ENCODE data around the gene IQCM. TPM values are rescaled to one million over a fixed set of nuclear protein-coding genes. Genes with fewer than 3 reads are reported as not detected.

IQCM gene
- polyA plus RNA-seq, 4 donors: 0.21 TPM; not detected in 3

GRCh38 chr4:149781150-149781549 is 34.5 kb downstream of the IQCM start:
- DNase-seq (ENCODE audit: low read depth in 4 of 4, low spot score in 3 of 4): no peak

- DNase-seq (ENCODE audit: low read depth in 4 of 4, low spot score in 3 of 4): no peak
Observed at GRCh38 chr4:149768477-149768876, 47.2 kb downstream of the IQCM start.

- no peak for DNase-seq (ENCODE audit: low read depth in 4 of 4, low spot score in 3 of 4)
Observed at GRCh38 chr4:149766135-149766534, 49.5 kb downstream of the IQCM start.

GRCh38 chr4:149765630-149766029 is 50.0 kb downstream of the IQCM start:
- no peak for DNase-seq (ENCODE audit: low read depth in 4 of 4, low spot score in 3 of 4)

GRCh38 chr4:149755969-149756368 is 59.7 kb downstream of the IQCM start:
- DNase-seq (ENCODE audit: low read depth in 4 of 4, low spot score in 3 of 4): no peak

- DNase-seq (ENCODE audit: low read depth in 4 of 4, low spot score in 3 of 4): no peak
Observed at GRCh38 chr4:149754526-149754925, 61.1 kb downstream of the IQCM start.

- DNase-seq (ENCODE audit: low read depth in 4 of 4, low spot score in 3 of 4): no peak
Observed at GRCh38 chr4:149752729-149753128, 62.9 kb downstream of the IQCM start.

- DNase-seq (ENCODE audit: low read depth in 4 of 4, low spot score in 3 of 4): no peak
Observed at GRCh38 chr4:149751174-149751573, 64.5 kb downstream of the IQCM start.

- DNase-seq (ENCODE audit: low read depth in 4 of 4, low spot score in 3 of 4): no peak
Observed at GRCh38 chr4:149749784-149750183, 65.9 kb downstream of the IQCM start.

- no peak for DNase-seq (ENCODE audit: low read depth in 4 of 4, low spot score in 3 of 4)
Observed at GRCh38 chr4:149747646-149748045, 68.0 kb downstream of the IQCM start.

GRCh38 chr4:149746276-149746675 is 69.4 kb downstream of the IQCM start:
- DNase-seq (ENCODE audit: low read depth in 4 of 4, low spot score in 3 of 4): no peak

- no peak for DNase-seq (ENCODE audit: low read depth in 4 of 4, low spot score in 3 of 4)
Observed at GRCh38 chr4:149741186-149741831, 74.3 kb downstream of the IQCM start.

GRCh38 chr4:149738156-149738555 is 77.5 kb downstream of the IQCM start:
- no peak for DNase-seq (ENCODE audit: low read depth in 4 of 4, low spot score in 3 of 4)

- DNase-seq (ENCODE audit: low read depth in 4 of 4, low spot score in 3 of 4): no peak
Observed at GRCh38 chr4:149735796-149736195, 79.8 kb downstream of the IQCM start.

- DNase-seq (ENCODE audit: low read depth in 4 of 4, low spot score in 3 of 4): no peak
Observed at GRCh38 chr4:149728444-149728843, 87.2 kb downstream of the IQCM start.

GRCh38 chr4:149727663-149728062 is 88.0 kb downstream of the IQCM start:
- DNase-seq (ENCODE audit: low read depth in 4 of 4, low spot score in 3 of 4): no peak

- DNase-seq (ENCODE audit: low read depth in 4 of 4, low spot score in 3 of 4): no peak
Observed at GRCh38 chr4:149723065-149723464, 92.6 kb downstream of the IQCM start.

- no peak for DNase-seq (ENCODE audit: low read depth in 4 of 4, low spot score in 3 of 4)
Observed at GRCh38 chr4:149719806-149720205, 95.8 kb downstream of the IQCM start.

- DNase-seq (ENCODE audit: low read depth in 4 of 4, low spot score in 3 of 4): no peak
Observed at GRCh38 chr4:149719357-149719756, 96.3 kb downstream of the IQCM start.

- DNase-seq (ENCODE audit: low read depth in 4 of 4, low spot score in 3 of 4): no peak
Observed at GRCh38 chr4:149718500-149718899, 97.1 kb downstream of the IQCM start.

GRCh38 chr4:149716728-149717127 is 98.9 kb downstream of the IQCM start:
- DNase-seq (ENCODE audit: low read depth in 4 of 4, low spot score in 3 of 4): no peak

GRCh38 chr4:149715822-149716585 is 99.6 kb downstream of the IQCM start:
- DNase-seq (ENCODE audit: low read depth in 4 of 4, low spot score in 3 of 4): no peak
